GM12891 (cell line): ENCODE measurements around the gene PREX1.

ENCODE experiments used
- DNase-seq: peaks from one replicate; pipeline ENCODE4 v3.0.0; 2011; ENCODE audit warnings: low spot score; ENCODE audit not compliant: insufficient read length
- FAIRE-seq: peaks from 2 replicates; lab custom pipeline; 2011; peaks lifted over from hg19 to GRCh38; lab: Jason Lieb, UNC
- PAX5 ChIP-seq: IDR thresholded peaks from 2 replicates; pipeline ENCODE4 v1.6.1; 2011; ENCODE audit warnings: low read length, moderate library complexity, mild to moderate bottlenecking; ENCODE audit not compliant: insufficient read depth, severe bottlenecking
- POLR2A ChIP-seq: IDR thresholded peaks from 2 replicates; pipeline ENCODE4 v1.6.1; 2011; ENCODE audit warnings: low read depth, low read length, control low read depth
- POLR2AphosphoS5 ChIP-seq: IDR thresholded peaks from 2 replicates; pipeline ENCODE4 v1.6.1; 2011; ENCODE audit warnings: low read depth, low read length, control low read depth
- POU2F2 ChIP-seq: IDR thresholded peaks from 2 replicates; pipeline ENCODE4 v1.6.1; 2011; ENCODE audit warnings: low read depth, mild to moderate bottlenecking, control low read depth, low read length, moderate library complexity
- SPI1 ChIP-seq: IDR thresholded peaks from 2 replicates; pipeline ENCODE4 v1.6.1; 2011; ENCODE audit warnings: low read depth, low read length, control low read depth
- TAF1 ChIP-seq: IDR thresholded peaks from 2 replicates; pipeline ENCODE4 v1.6.1; 2011; ENCODE audit warnings: low read depth, low read length, control low read depth

Gene PREX1

GRCh38 chr20:48819821-48820648 is 7.8 kb downstream of the PREX1 start:
- no peak for TF ChIP-seq POLR2AphosphoS5
- TF ChIP-seq TAF1 = no peak
- no peak for TF ChIP-seq POLR2A
- TF ChIP-seq SPI1 = no peak
- FAIRE-seq = no peak
- DNase-seq = no peak

- FAIRE-seq = no peak
- DNase-seq = no peak
- TF ChIP-seq TAF1 = no peak
- TF ChIP-seq PAX5 = no peak
- no peak; the same call in 1 of the 2 replicates for TF ChIP-seq POLR2AphosphoS5
- no peak for TF ChIP-seq POU2F2
- TF ChIP-seq SPI1 = no peak
- TF ChIP-seq POLR2A = no peak
Observed at GRCh38 chr20:48819089-48819488, 8.7 kb downstream of the PREX1 start.

- peak; percentile 65 for FAIRE-seq
- DNase-seq = peak; percentile 32
- TF ChIP-seq SPI1 (peak; percentile 73), POU2F2 (peak; percentile 93), PAX5 (no peak), TAF1 (no peak)
Observed at GRCh38 chr20:48818481-48818987, 9.3 kb downstream of the PREX1 start.

DNA sequence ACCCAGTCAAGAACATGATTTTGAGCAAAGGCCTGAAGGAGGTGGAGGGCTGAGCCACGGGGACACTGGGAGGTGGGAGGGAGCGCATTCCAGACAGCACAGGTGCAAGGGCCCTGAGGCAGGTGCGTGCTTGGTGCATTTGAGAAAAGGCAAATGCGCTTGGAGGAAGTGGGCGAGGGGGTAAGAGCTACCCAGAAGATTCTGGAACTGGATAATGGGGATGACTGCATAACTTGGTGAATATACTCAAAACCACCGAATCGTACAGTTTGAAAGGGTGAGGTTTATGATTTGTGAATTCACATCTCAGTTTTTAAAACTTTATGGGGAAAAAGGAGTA is 9.8 kb downstream of the PREX1 start:
- no peak for DNase-seq
- no peak for TF ChIP-seq POLR2AphosphoS5
- TF ChIP-seq TAF1 = no peak
- TF ChIP-seq POU2F2 = no peak
- TF ChIP-seq SPI1 = no peak
- TF ChIP-seq POLR2A = no peak
- TF ChIP-seq PAX5 = no peak
- no peak for FAIRE-seq

- no peak for DNase-seq
Observed at GRCh38 chr20:48817367-48818030, 10.3 kb downstream of the PREX1 start.

DNA sequence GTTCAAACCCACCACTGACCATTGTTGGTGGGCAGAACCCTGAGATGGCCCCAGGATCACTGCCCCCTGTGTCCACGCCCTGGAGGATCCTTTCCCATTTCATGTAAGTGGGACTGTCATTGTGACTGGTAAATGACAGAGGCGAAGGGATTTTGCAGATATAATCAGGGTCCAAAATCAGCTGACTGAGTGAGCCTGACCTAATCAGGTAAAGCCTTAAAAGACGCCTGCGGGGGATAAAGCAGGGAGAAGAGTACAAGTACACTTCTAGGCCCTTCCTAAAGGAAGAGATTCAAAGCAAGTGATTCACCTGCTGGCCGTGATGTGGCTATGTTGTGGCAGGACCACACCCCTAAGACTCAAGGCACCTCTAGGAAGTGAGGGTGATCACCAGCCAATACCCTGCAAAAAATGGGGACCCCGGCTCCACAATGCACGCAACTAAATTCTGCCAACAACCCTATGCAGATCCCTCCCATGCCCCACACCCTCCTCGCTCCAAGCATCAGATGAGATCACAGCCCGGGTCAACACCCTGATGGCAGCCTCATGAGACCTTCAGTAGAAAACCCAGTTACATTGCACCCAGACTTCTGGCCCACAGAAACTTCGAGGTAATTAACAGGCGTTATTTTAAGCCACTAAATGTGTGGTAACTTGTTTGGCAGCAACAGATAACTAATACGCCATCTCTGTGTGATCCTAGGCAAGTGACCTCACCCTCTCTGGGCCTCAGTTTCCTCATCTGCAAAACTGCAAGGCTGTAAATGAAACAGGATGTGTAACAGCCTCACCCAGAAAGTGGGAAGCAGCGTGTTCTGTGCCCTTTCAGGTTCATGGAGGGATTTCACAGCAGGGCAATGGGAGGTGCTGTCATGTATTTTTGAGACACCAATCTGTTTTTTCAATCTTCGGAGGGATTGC is 11.3 kb downstream of the PREX1 start:
- TF ChIP-seq PAX5 (no peak), POU2F2 (no peak), POLR2A (no peak), POLR2AphosphoS5 (no peak), SPI1 (no peak), TAF1 (no peak)
- DNase-seq = no peak
- FAIRE-seq = no peak

More at GRCh38 chr20:48817367-48818030, 10.3 kb downstream of the PREX1 start:
- no peak for TF ChIP-seq PAX5
- 0 out of 2 replicates have a peak, but pooled peaks have one; percentile 0 for TF ChIP-seq POLR2AphosphoS5
- TF ChIP-seq POU2F2 = no peak
- FAIRE-seq = no peak

- TF ChIP-seq POLR2AphosphoS5 (no peak), POLR2A (no peak), TAF1 (no peak), PAX5 (no peak), POU2F2 (no peak), SPI1 (no peak)
- FAIRE-seq (no peak), DNase-seq (no peak)
Observed at GRCh38 chr20:48815537-48815936, 12.3 kb downstream of the PREX1 start.

DNA sequence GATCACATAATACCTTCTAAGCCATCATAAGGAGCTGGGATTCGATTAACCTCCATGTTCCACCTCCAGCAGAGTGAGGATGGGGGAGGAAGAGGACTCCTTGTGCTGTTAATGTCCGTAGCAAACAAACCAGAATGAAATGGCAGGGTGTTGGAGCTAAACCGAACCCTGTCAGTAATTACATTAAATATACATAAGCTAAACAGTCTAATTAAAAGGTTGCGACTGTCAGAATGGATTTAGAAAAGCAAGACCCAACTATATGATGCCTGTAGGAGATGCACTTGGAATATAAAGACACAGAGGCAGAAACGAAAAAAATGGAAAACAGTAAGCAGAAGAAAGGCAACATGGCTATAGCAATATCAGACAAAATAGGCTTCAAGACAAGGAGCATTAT is 13.2 kb downstream of the PREX1 start:
- no peak for DNase-seq
- no peak for TF ChIP-seq POLR2A
- TF ChIP-seq PAX5 = no peak
- TF ChIP-seq POU2F2 = no peak
- no peak for TF ChIP-seq POLR2AphosphoS5
- TF ChIP-seq TAF1 = no peak
- no peak for TF ChIP-seq SPI1
- no peak for FAIRE-seq

DNA sequence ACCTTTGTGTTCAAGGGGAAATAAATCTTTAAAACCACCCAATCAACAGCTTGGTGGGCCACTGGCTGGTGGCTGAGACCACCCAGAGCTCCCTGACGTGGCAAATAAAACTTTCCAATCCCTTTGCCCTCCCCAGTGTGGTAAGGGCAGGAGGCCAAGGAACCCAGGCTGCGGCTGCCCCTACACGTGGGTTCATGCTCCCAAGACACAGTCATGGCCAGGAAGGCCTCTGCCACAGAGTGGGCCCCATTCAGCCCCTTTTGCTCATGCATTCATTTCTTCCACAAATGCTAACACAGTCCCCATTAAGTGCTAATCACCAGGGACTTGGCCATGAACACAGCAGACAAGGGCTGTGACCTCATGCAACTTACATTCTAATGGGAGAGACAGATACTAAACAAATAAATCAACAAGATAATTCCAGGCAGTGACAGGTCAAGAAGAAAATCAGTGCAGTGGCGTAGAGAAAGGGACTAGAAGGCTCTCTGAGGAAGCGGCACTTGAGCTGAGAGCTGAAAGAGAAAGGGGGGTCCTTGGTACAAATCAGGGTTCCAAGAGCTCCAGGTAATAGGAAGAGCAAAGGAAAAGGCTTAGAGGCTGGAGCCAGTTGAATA is 13.8 kb downstream of the PREX1 start:
- FAIRE-seq (no peak), DNase-seq (no peak)

GRCh38 chr20:48813446-48813747 is 14.4 kb downstream of the PREX1 start:
- no peak for FAIRE-seq
- no peak for TF ChIP-seq PAX5
- TF ChIP-seq SPI1 = no peak
- TF ChIP-seq POLR2AphosphoS5 = no peak
- TF ChIP-seq POU2F2 = no peak
- no peak for TF ChIP-seq POLR2A
- TF ChIP-seq TAF1 = no peak
- no peak for DNase-seq

More for the DNA sequence above, 13.8 kb downstream of the PREX1 start:
- TF ChIP-seq POU2F2 = no peak
- TF ChIP-seq POLR2A = no peak
- no peak for TF ChIP-seq TAF1
- TF ChIP-seq POLR2AphosphoS5 = no peak
- no peak for TF ChIP-seq PAX5
- no peak for TF ChIP-seq SPI1
